K562 (cell line): ENCODE results near the gene HSD11B1. TPM values are rescaled to one million over a fixed set of nuclear protein-coding genes. Genes with fewer than 3 reads are reported as not detected.
A peak's percentile ranks its signal among the peaks of the same experiment; 100 is the strongest.

Experiments
- ATAC-seq: fragments of 200-7000 bp; cut with Tn5 transposase; 3 replicates; pipeline ENCODE4 v1.9.1; 2020; ENCODE audit warnings: moderate library complexity
- BruUV-seq: library from RNA; stranded (reverse); fragments of 400-500 nt; replicated peaks from 2 replicates; lab custom pipeline; 2021; lab: Mats Ljungman, UMichigan
- CTCF ChIA-PET: fragments of 300-600 bp; formaldehyde crosslinking; extraction: SDS; loops from one replicate; lab custom pipeline; 2021; ENCODE audit warnings: low intra/inter-chr PET ratio; lab: Yijun Ruan, JAX
- POLR2A ChIA-PET: fragments of 300-600, 350-650 bp; sonication (Branson Sonifier 250); formaldehyde crosslinking; extraction: SDS; loops from one replicate; lab custom pipeline; 2021; ENCODE audit warnings: antibody characterized with exemption, inconsistent platforms; lab: Yijun Ruan, JAX
- DNase-seq, 4 experiments: peaks; one replicate each; pipeline versions ENCODE4 v3.0.0 to v3.0.0-alpha.2; 2011 to 2018; ENCODE audit warnings: low spot score in 3 of 4, mixed read lengths in 3 of 4; ENCODE audit errors: extremely low read depth in 1 of 4
- FAIRE-seq: peaks from 2 replicates; lab custom pipeline; 2011; peaks lifted over from hg19 to GRCh38; lab: Jason Lieb, UNC
- H2AFZ ChIP-seq: 2 replicates; pipeline ENCODE4 v1.6.0; 2011; ENCODE audit warnings: low read depth, low read length, control low read depth, inconsistent platforms
- H3K27ac ChIP-seq: fragments of 200-600 bp; 3 replicates; pipeline ENCODE4 v1.8.0; 2011; ENCODE audit warnings: low read depth, mild to moderate bottlenecking, control low read depth, inconsistent platforms, low read length, moderate library complexity, mixed read lengths; ENCODE audit errors: extremely low read depth
- H3K27me3 ChIP-seq, 2 experiments: fragments of 300-600 bp in 1 of 2; 2 replicates in 1 of 2; 3 replicates in 1 of 2; pipeline versions ENCODE4 v1.6.0 to v1.8.0; 2011; ENCODE audit warnings: inconsistent platforms in 2 of 2, low read length in 2 of 2, mild to moderate bottlenecking in 1 of 2, mixed read lengths in 1 of 2, moderate library complexity in 1 of 2; ENCODE audit not compliant: control insufficient read depth in 2 of 2, insufficient read depth in 2 of 2
- H3K36me3 ChIP-seq: fragments of 300-600 bp; 3 replicates; pipeline ENCODE4 v1.8.0; 2011; ENCODE audit warnings: mild to moderate bottlenecking, low read length, inconsistent platforms; ENCODE audit not compliant: control insufficient read depth, insufficient read depth
- H3K4me1 ChIP-seq, 2 experiments: fragments of 200-600 bp in 1 of 2; replicated peaks in 1 of 2; 2 replicates in 1 of 2; 3 replicates in 1 of 2; pipeline versions ENCODE4 v1.5.1 to v1.8.0; 2011; ENCODE audit warnings: inconsistent platforms in 2 of 2, low read length in 2 of 2, mild to moderate bottlenecking in 1 of 2, mixed read lengths in 1 of 2, moderate library complexity in 1 of 2; ENCODE audit not compliant: control insufficient read depth in 2 of 2, insufficient read depth in 2 of 2
- H3K4me2 ChIP-seq: 2 replicates; pipeline ENCODE4 v1.6.1; 2011; ENCODE audit warnings: low read length, control low read depth, inconsistent platforms, mixed read lengths; ENCODE audit not compliant: insufficient read depth
- H3K4me3 ChIP-seq: fragments of 200-600 bp; sonication (generic), shearing (Covaris generic); 2 replicates; pipeline ENCODE4 v1.5.1; 2016; ENCODE audit warnings: control low read depth, inconsistent platforms
- H3K79me2 ChIP-seq: fragments of 200-600 bp; 3 replicates; pipeline ENCODE4 v1.8.0; 2011; ENCODE audit warnings: low read length, inconsistent platforms; ENCODE audit not compliant: control insufficient read depth, insufficient read depth
- H3K9ac ChIP-seq, 2 experiments: 2 replicates each; pipeline versions ENCODE4 v1.6.0 to v1.6.1; 2011; ENCODE audit warnings: low read depth in 2 of 2, low read length in 2 of 2, control low read depth in 1 of 2, inconsistent platforms in 1 of 2, mild to moderate bottlenecking in 1 of 2, mixed read lengths in 1 of 2; ENCODE audit not compliant: insufficient read depth in 1 of 2
- H3K9me1 ChIP-seq: one replicate; pipeline ENCODE4 v1.6.0; 2011; ENCODE audit warnings: inconsistent platforms, mild to moderate bottlenecking, low read length, moderate library complexity; ENCODE audit not compliant: control insufficient read depth, insufficient read depth
- H3K9me3 ChIP-seq: replicated peaks from 2 replicates; pipeline ENCODE4 v1.5.1; 2011; ENCODE audit warnings: low read depth, low read length, inconsistent platforms; ENCODE audit not compliant: control insufficient read depth, insufficient read depth
- H4K20me1 ChIP-seq: replicated peaks from 2 replicates; pipeline ENCODE4 v1.6.1; 2011; ENCODE audit warnings: low read length, inconsistent platforms, mixed read lengths; ENCODE audit not compliant: control insufficient read depth, insufficient read depth
- ELF4 ChIP-seq: fragments of 450-650 bp; formaldehyde crosslinking; IDR thresholded peaks from 2 replicates; pipeline ENCODE4 v1.4.0; 2022; ENCODE audit warnings: missing genetic modification characterization
- EP400 ChIP-seq: fragments of 450-650 bp; IDR thresholded peaks from 2 replicates; pipeline ENCODE4 v1.6.1; 2017; ENCODE audit warnings: antibody characterized with exemption, mild to moderate bottlenecking, moderate library complexity
- ETV5 ChIP-seq: sonication (generic); formaldehyde crosslinking; IDR thresholded peaks from 2 replicates; pipeline ENCODE4 v1.4.0; 2020; ENCODE audit warnings: low read depth, mild to moderate bottlenecking, missing genetic modification reagents
- GABPA ChIP-seq: fragments of 200-800 bp; sonication (Bioruptor generic); conservative IDR thresholded peaks from 2 replicates; pipeline ENCODE4 v1.6.1; 2016; ENCODE audit warnings: low read depth, missing genetic modification characterization, missing compliant biosample characterization
- NR2C2 ChIP-seq, 2 experiments: fragments of 200-800 bp in 1 of 2; sonication (Bioruptor generic) in 1 of 2; sonication (generic) in 1 of 2; formaldehyde crosslinking in 1 of 2; IDR thresholded peaks; 2 replicates each; pipeline versions ENCODE4 v1.6.1 to v1.8.0; 2016 to 2022; ENCODE audit warnings: mild to moderate bottlenecking in 1 of 2, missing compliant biosample characterization in 1 of 2, missing genetic modification characterization in 1 of 2, missing genetic modification reagents in 1 of 2
- SPI1 ChIP-seq: IDR thresholded peaks from 2 replicates; pipeline ENCODE4 v1.6.1; 2011; ENCODE audit warnings: low read depth, low read length, control low read depth, borderline replicate concordance
- TBL1XR1 ChIP-seq, 2 experiments: IDR thresholded peaks; 2 replicates each; pipeline ENCODE4 v1.6.1; 2012; ENCODE audit warnings: improper control_type of control experiment in 2 of 2, low read length in 2 of 2, mild to moderate bottlenecking in 1 of 2
- USF1 ChIP-seq: sonication (generic); formaldehyde crosslinking; IDR thresholded peaks from 2 replicates; pipeline ENCODE4 v1.9.0; 2022; ENCODE audit warnings: mild to moderate bottlenecking, missing genetic modification reagents
- ZBTB17 ChIP-seq: fragments of 450-650 bp; formaldehyde crosslinking; IDR thresholded peaks from 2 replicates; pipeline ENCODE4 v1.4.0; 2020; ENCODE audit warnings: mild to moderate bottlenecking
- ZNF174 ChIP-seq: fragments of 250-450 bp; sonication (Bioruptor Pico); IDR thresholded peaks from 2 replicates; pipeline ENCODE4 v1.4.0; 2020; ENCODE audit warnings: mild to moderate bottlenecking
- ZNF57 ChIP-seq: fragments of 450-650 bp; formaldehyde crosslinking; IDR thresholded peaks from 2 replicates; pipeline ENCODE4 v1.4.0; 2020; ENCODE audit warnings: mild to moderate bottlenecking, moderate library complexity
- WGBS: fragments of 100-300 bp; shearing (Covaris generic); methylation state at CpG from one replicate; pipeline ENCODE4 v1.1.6; 2016; ENCODE audit warnings: low coverage, mixed read lengths; ENCODE audit not compliant: insufficient coverage; ENCODE audit errors: missing lambda C conversion rate; 5-methylcytosine and 5-hydroxymethylcytosine counted together
- in situ Hi-C: fragments of 300-500 bp; cut with MboI; formaldehyde crosslinking; loops from 4 replicates; pipeline ENCODE4 v1.15.0; 2018; ENCODE audit warnings: inconsistent platforms, mixed read lengths
- intact Hi-C: fragments of 100-400 bp; cut with micrococcal nuclease; formaldehyde crosslinking; loops from 2 replicates; pipeline ENCODE4 v1.14.2; 2022
- polyA plus RNA-seq, 8 experiments: library from polyadenylated mRNA; depleted of rRNA in 4 of 8; stranded (reverse) in 5 of 8; unstranded in 3 of 8; fragments of >200 nt; fragmentation: Nextera tagmentation in 2 of 8; fragmentation: Illumina TruSeq in 1 of 8; extraction: Ambion mirVana in 2 of 8; extraction: Trizol in 1 of 8; gene quantifications; 2 replicates each; pipeline versions ENCODE4 v1.2.1 to v1.2.3, GENCODE V29; 2011 to 2014; ENCODE audit warnings: inconsistent platforms in 1 of 8, missing spikeins in 1 of 8
- total RNA-seq, 7 experiments: library from RNA; depleted of rRNA in 6 of 7; stranded (reverse); fragments of >200 nt in 6 of 7; fragmentation: Illumina TruSeq in 2 of 7; extraction: Trizol in 2 of 7; gene quantifications; 2 replicates each; pipeline versions ENCODE4 v1.2.1 to v1.2.3, GENCODE V29; 2011 to 2021; ENCODE audit warnings: low replicate concordance in 1 of 7

Gene HSD11B1
- total and polyA plus RNA-seq, 9 of the 15 experiments (the other 6 are each of a cell fraction or from before 2014, with no cell fraction given): 0.04 to 0.16 TPM; not detected in 7

GRCh38 chr1:209755926-209756614 lies 51.4 kb downstream of the HSD11B1 start, which contains the start of gene TRAF3IP3:
Gene TRAF3IP3, plus strand, starts transcription at chr1:209756053. Its CDS starts 3,987 bp downstream, at chr1:209760040.
- Histone ChIP-seq H3K79me2 (no peaks in the 10 kb centered on the region), H3K36me3 (no peaks in the 10 kb centered on the region), H3K9me1 (no peaks in the 10 kb centered on the region), H3K4me1 (no peaks in the 10 kb centered on the region; a peak in 1 of 5 replicates), H3K9me3 (no peaks in the 10 kb centered on the region), H3K9ac (peak within 1 kb of the TSS in 1 of 2 experiments; percentile 40; a peak in 1 of 4 replicates), H4K20me1 (0 out of 2 replicates have a peak, but pooled peaks cover 8% of the 10 kb centered on the region), H3K4me2 (no peak within 1 kb of the TSS), H3K27me3 (peaks cover 25 to 52% of the 10 kb centered on the region in 2 experiments), H3K4me3 (no peak within 1 kb of the TSS), H3K27ac (no peak within 1 kb of the TSS), H2AFZ (no peak within 1 kb of the TSS)
- in situ Hi-C loops (no loop called here), intact Hi-C loops (no loop called here)
- ChIA-PET POLR2A (interaction anchor here (0.6 to 1.3 kb wide), 2 partner anchors 13 to 186 kb away, joined by 3 to 5 read pairs; no protein-coding TSS in a partner anchor), CTCF (no interaction called here)
- TF ChIP-seq SPI1 (peak; percentile 34; the same call in 1 of the 2 replicates), ELF4 (CRISPR knock-in tag) (no peak), TBL1XR1 (IDR thresholded peaks at IDR 0.05; ENCODE audit: low read length in 2 of 2) (no peak), ZNF174 (CRISPR knock-in tag) (no peak), USF1 (CRISPR knock-in tag) (no peak), NR2C2 (CRISPR knock-in tag; IDR thresholded peaks at IDR 0.05) (no peak), NR2C2 (tag; IDR thresholded peaks at IDR 0.05) (peak; percentile 31; the same call in 1 of the 2 replicates), ZBTB17 (peak; percentile 86), EP400 (no peak), GABPA (tag) (peak; percentile 42), ZNF57 (CRISPR knock-in tag) (no peak), ETV5 (CRISPR knock-in tag) (no peak)
- FAIRE-seq (no peak), DNase-seq (no peak), ATAC-seq (no peak)
- no TSS peak for BruUV-seq
- 1% methylated on average over 10 of the region's 10 CpGs for WGBS
